Caco-2 (cell line): Measurements from ENCODE around the gene TBP. TPM values are rescaled to one million over a fixed set of nuclear protein-coding genes. Genes with fewer than 3 reads are reported as not detected.

ENCODE experiments used
- BruUV-seq: library from RNA; stranded (reverse); fragments of 400-500 nt; replicated peaks from 2 replicates; lab custom pipeline; 2021; lab: Mats Ljungman, UMichigan
- CTCF ChIA-PET: fragments of 300-600 bp; sonication (Branson Sonifier 250); formaldehyde crosslinking; loops from one replicate; lab custom pipeline; 2022; ENCODE audit warnings: antibody characterized with exemption; lab: Charles Lee
- POLR2A ChIA-PET: fragments of 300-600 bp; sonication (Branson Sonifier 250); formaldehyde crosslinking; loops from one replicate; lab custom pipeline; 2022; ENCODE audit warnings: antibody characterized with exemption; lab: Charles Lee
- DNase-seq, 2 experiments: peaks; one replicate each; pipeline versions ENCODE4 v3.0.0 to v3.0.0-alpha.2; 2020 to 2022
- H3K27me3 ChIP-seq: replicated peaks from 2 replicates; pipeline ENCODE4 v1.6.0; 2011; ENCODE audit warnings: low read length; ENCODE audit not compliant: control insufficient read depth, insufficient read depth
- H3K36me3 ChIP-seq: 2 replicates; pipeline ENCODE4 v1.5.1; 2011; ENCODE audit warnings: low read length; ENCODE audit not compliant: control insufficient read depth, insufficient read depth
- H3K4me1 ChIP-seq: fragments of 250-450 bp; sonication (Bioruptor Pico); 2 replicates; pipeline ENCODE4 v1.5.1; 2020; ENCODE audit warnings: mild to moderate bottlenecking
- H3K4me3 ChIP-seq: 2 replicates; pipeline ENCODE4 v1.5.1; 2011; ENCODE audit warnings: low read depth, mild to moderate bottlenecking, control low read depth, low read length
- H3K9me3 ChIP-seq: fragments of 250-450 bp; sonication (Bioruptor Pico); 2 replicates; pipeline ENCODE4 v1.5.1; 2020; ENCODE audit warnings: mild to moderate bottlenecking, moderate library complexity
- H3K27ac Mint-ChIP-seq: one replicate; pipeline ENCODE4 v1.8.0; 2022; ENCODE audit warnings: mixed read lengths; ENCODE audit not compliant: unreplicated experiment
- H3K27me3 Mint-ChIP-seq: one replicate; pipeline ENCODE4 v1.8.0; 2022; ENCODE audit warnings: mixed read lengths; ENCODE audit not compliant: insufficient read depth, unreplicated experiment
- H3K36me3 Mint-ChIP-seq: one replicate; pipeline ENCODE4 v1.8.0; 2022; ENCODE audit warnings: mild to moderate bottlenecking, mixed read lengths; ENCODE audit not compliant: insufficient read depth, unreplicated experiment
- H3K4me1 Mint-ChIP-seq: one replicate; pipeline ENCODE4 v1.8.0; 2022; ENCODE audit warnings: low read depth, mixed read lengths; ENCODE audit not compliant: unreplicated experiment
- H3K4me3 Mint-ChIP-seq: one replicate; pipeline ENCODE4 v1.8.0; 2022; ENCODE audit warnings: mild to moderate bottlenecking, moderate library complexity, mixed read lengths; ENCODE audit not compliant: unreplicated experiment
- H3K9me3 Mint-ChIP-seq: one replicate; pipeline ENCODE4 v1.8.0; 2022; ENCODE audit warnings: mixed read lengths; ENCODE audit not compliant: unreplicated experiment
- intact Hi-C: fragments of 100-400 bp; cut with micrococcal nuclease; formaldehyde crosslinking; loops from one replicate; pipeline ENCODE4 v1.10.0; 2022; ENCODE audit not compliant: unreplicated experiment
- total RNA-seq: library from RNA; stranded (reverse); gene quantifications from 2 replicates; pipeline ENCODE4 v1.2.3, GENCODE V29; 2022
- TF ChIP-seq, protein P1 (sequence below), 2 experiments: fragments of 200-600 bp in 1 of 2; IDR thresholded peaks; 1 replicate in 1 of 2; 2 replicates in 1 of 2; pipeline versions ENCODE4 v1.5.1 to v1.8.0; 2011 to 2022; ENCODE audit warnings: antibody characterized with exemption in 1 of 2, control low read depth in 1 of 2, inconsistent platforms in 1 of 2, low read depth in 1 of 2, low read length in 1 of 2, mild to moderate bottlenecking in 1 of 2, moderate library complexity in 1 of 2; ENCODE audit not compliant: insufficient read depth in 1 of 2, severe bottlenecking in 1 of 2, unreplicated experiment in 1 of 2

Gene TBP
- total RNA-seq, 1 experiment from 2014 or later = 20.8 TPM

DNA sequence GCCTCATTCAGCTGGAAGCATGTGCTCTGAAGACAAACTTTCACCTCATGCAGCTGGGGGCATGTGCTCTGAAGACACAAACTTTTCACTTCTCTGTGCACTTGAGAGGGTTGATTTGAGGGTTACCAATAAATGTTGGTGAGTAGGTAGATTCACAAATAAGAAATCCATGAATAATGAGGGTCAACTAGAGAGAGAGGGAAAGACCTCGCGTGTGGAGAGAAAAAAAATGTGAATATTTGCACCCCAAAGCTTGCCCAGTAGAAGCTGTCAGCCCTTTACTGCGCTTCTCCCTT is 44.5 kb upstream of the TBP start:
- DNase-seq = no peak
- TF ChIP-seq, protein P1, sequence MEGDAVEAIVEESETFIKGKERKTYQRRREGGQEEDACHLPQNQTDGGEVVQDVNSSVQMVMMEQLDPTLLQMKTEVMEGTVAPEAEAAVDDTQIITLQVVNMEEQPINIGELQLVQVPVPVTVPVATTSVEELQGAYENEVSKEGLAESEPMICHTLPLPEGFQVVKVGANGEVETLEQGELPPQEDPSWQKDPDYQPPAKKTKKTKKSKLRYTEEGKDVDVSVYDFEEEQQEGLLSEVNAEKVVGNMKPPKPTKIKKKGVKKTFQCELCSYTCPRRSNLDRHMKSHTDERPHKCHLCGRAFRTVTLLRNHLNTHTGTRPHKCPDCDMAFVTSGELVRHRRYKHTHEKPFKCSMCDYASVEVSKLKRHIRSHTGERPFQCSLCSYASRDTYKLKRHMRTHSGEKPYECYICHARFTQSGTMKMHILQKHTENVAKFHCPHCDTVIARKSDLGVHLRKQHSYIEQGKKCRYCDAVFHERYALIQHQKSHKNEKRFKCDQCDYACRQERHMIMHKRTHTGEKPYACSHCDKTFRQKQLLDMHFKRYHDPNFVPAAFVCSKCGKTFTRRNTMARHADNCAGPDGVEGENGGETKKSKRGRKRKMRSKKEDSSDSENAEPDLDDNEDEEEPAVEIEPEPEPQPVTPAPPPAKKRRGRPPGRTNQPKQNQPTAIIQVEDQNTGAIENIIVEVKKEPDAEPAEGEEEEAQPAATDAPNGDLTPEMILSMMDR (IDR thresholded peaks at IDR 0.05; ENCODE audit: insufficient read depth in 1 of 2, low read depth in 1 of 2, low read length in 1 of 2, severe bottlenecking in 1 of 2, unreplicated experiment in 1 of 2) = no peak
- Histone ChIP-seq H3K4me1 (no peaks in the 10 kb centered on the region), H3K9me3 (no peaks in the 10 kb centered on the region), H3K4me3 (no peak overlapping the region), H3K36me3 (no peaks in the 10 kb centered on the region), H3K27me3 (no peaks in the 10 kb centered on the region)
- Mint-ChIP-seq H3K36me3 (no peaks in the 10 kb centered on the region), H3K4me1 (no peaks in the 10 kb centered on the region), H3K27me3 (no peaks in the 10 kb centered on the region), H3K4me3 (no peak overlapping the region), H3K9me3 (no peaks in the 10 kb centered on the region), H3K27ac (no peak overlapping the region)
- no TSS peak for BruUV-seq
- POLR2A ChIA-PET = no interaction called here
- intact Hi-C loops = no loop called here
- CTCF ChIA-PET = no interaction called here

- H3K4me3 Mint-ChIP-seq = no peak overlapping the region
- no peak for DNase-seq
- H3K27me3 ChIP-seq = no peaks in the 10 kb centered on the region
- TF ChIP-seq, protein P1 (IDR thresholded peaks at IDR 0.05; ENCODE audit: insufficient read depth in 1 of 2, low read depth in 1 of 2, low read length in 1 of 2, severe bottlenecking in 1 of 2, unreplicated experiment in 1 of 2) = no peak
- H3K36me3 ChIP-seq = no peaks in the 10 kb centered on the region
- CTCF ChIA-PET = no interaction called here
- no peaks in the 10 kb centered on the region for H3K4me1 ChIP-seq
- POLR2A ChIA-PET = no interaction called here
- no peaks in the 10 kb centered on the region for H3K9me3 ChIP-seq
- H3K4me3 ChIP-seq = no peak overlapping the region
- no peaks in the 10 kb centered on the region for H3K9me3 Mint-ChIP-seq
- BruUV-seq = no TSS peak
- no peaks in the 10 kb centered on the region for H3K4me1 Mint-ChIP-seq
- H3K36me3 Mint-ChIP-seq = no peaks in the 10 kb centered on the region
- intact Hi-C loops = no loop called here
- no peaks in the 10 kb centered on the region for H3K27me3 Mint-ChIP-seq
- H3K27ac Mint-ChIP-seq = no peak overlapping the region
These were observed 43.5 kb upstream of the TBP start for GRCh38 chr6:170510631-170511030.

DNA sequence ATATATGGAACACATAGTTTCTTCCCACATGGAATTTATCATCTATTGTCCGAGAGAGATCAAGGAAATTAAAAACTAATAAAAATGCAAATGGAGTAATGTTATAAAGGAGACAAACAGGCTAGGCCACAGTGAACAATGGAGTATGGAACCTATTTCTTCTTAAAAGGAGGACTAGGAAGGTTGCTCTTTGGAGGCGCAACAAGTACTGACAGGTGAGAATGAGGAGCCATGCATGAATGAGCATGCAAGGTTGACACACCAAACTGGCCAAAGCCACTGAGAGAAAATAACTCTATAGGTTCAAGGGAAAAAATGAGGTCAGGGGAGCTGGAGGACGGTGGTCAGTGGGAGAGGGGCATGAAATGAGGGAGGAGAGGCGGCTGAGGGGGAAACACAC is 41.9 kb upstream of the TBP start:
- no TSS peak for BruUV-seq
- H3K27me3 ChIP-seq = no peaks in the 10 kb centered on the region
- POLR2A ChIA-PET = no interaction called here
- no peaks in the 10 kb centered on the region for H3K9me3 ChIP-seq
- Mint-ChIP-seq H3K36me3 (no peaks in the 10 kb centered on the region), H3K27ac (no peak overlapping the region), H3K4me1 (no peaks in the 10 kb centered on the region), H3K9me3 (no peaks in the 10 kb centered on the region), H3K4me3 (no peak overlapping the region), H3K27me3 (no peaks in the 10 kb centered on the region)
- no peaks in the 10 kb centered on the region for H3K36me3 ChIP-seq
- intact Hi-C loops = no loop called here
- DNase-seq = no peak
- no peaks in the 10 kb centered on the region for H3K4me1 ChIP-seq
- no peak overlapping the region for H3K4me3 ChIP-seq
- TF ChIP-seq, protein P1 (IDR thresholded peaks at IDR 0.05; ENCODE audit: insufficient read depth in 1 of 2, low read depth in 1 of 2, low read length in 1 of 2, severe bottlenecking in 1 of 2, unreplicated experiment in 1 of 2) = no peak
- CTCF ChIA-PET = no interaction called here
